ENCODE results near the gene KRTAP2-3. TPM values are rescaled to one million over a fixed set of nuclear protein-coding genes. Genes with fewer than 3 reads are reported as not detected.
"Not testable (repeated sequence)": the region's sequence is repeated elsewhere in the genome, so short reads cannot be mapped to it uniquely, and the experiment has no call there.

KRTAP2-3 gene, protein sequence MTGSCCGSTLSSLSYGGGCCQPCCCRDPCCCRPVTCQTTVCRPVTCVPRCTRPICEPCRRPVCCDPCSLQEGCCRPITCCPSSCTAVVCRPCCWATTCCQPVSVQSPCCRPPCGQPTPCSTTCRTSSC
- not detected in 2 replicates for total RNA-seq

DNA sequence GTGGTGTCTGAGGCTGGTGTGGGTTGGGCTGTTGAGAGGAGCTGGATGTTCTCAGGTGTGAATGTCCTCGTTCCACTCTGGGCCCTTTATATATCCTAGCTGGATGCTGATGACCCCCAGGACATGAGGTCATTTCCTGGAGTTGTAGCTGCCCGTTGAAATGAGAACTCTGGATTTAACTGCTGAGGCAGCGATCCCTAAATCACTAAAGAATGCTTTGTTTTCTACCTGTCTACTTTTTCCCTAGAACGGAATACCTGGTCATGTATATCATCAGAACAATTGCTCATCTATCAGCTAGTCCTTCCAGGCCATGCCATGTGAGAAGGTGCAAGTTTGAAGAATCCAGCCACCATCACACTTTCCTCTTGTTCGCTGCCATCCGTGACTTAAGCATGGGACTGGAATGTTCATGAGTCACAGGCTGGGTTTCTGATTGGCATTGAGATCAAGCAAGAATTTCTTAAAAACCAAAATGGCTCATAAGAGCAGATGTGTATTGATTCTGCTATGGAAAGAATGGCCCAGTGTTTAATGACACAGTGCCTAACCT lies at the start of gene KRTAP2-3:
KRTAP2-3 (minus strand) TSS at position 63 of the 553 bp plus-strand sequence. CDS start 64 bp downstream, outside the sequence.
- H3K4me1 Mint-ChIP-seq (ENCODE audit: low read depth): no peaks in the 10 kb centered on the region
- DNase-seq (ENCODE audit: low spot score): no peak
- peaks cover 21% of the 10 kb centered on the region for H3K27me3 Mint-ChIP-seq (ENCODE audit: insufficient read depth)
- H3K4me3 Mint-ChIP-seq: no peak within 1 kb of the TSS
- intact Hi-C loops (cut with micrococcal nuclease): no loop called here
- no peak within 1 kb of the TSS for H3K27ac Mint-ChIP-seq
- peaks cover 6% of the 10 kb centered on the region for H3K9me3 Mint-ChIP-seq
- H3K36me3 Mint-ChIP-seq (ENCODE audit: low read depth): no peaks in the 10 kb centered on the region

DNA sequence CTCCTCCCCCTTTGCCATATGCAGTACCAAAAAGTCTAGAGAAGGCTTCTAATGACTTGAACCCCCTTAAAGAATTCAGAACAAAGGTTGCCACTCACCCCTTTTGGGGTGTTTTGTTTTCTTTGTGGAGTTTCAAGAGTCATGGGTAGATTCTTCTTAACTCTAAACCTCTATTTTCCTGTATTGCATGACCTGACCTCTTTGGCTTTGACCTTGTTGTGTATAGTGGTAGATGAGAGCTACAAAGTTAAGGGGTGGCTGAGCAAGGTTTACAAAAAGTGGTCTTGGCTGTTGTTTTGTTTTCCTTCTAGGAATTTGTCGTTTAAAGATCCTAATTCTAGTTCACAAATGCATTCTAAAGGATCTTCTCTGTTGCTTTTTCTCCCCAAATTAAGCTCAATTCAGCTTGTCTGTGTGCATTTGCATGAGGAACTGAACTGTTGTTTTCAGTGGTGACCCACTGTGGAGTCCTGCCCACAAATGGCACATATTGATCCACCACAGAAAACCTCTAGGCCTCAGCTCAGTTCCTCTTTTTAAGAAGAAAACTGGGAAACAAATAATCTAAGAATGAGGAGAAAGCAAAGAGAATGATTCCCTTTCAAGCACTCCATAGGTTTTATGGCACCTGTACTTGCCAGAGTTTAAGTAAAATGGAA lies 48.9 kb upstream of the KRTAP2-3 start:
- H3K27ac Mint-ChIP-seq; DNase-seq (ENCODE audit: low spot score); H3K4me3 Mint-ChIP-seq; H3K27me3 Mint-ChIP-seq (ENCODE audit: insufficient read depth); H3K4me1 Mint-ChIP-seq (ENCODE audit: low read depth); intact Hi-C loops (cut with micrococcal nuclease); H3K36me3 Mint-ChIP-seq (ENCODE audit: low read depth): not testable (repeated sequence)
- peaks cover 11% of the 10 kb centered on the region for H3K9me3 Mint-ChIP-seq

DNA sequence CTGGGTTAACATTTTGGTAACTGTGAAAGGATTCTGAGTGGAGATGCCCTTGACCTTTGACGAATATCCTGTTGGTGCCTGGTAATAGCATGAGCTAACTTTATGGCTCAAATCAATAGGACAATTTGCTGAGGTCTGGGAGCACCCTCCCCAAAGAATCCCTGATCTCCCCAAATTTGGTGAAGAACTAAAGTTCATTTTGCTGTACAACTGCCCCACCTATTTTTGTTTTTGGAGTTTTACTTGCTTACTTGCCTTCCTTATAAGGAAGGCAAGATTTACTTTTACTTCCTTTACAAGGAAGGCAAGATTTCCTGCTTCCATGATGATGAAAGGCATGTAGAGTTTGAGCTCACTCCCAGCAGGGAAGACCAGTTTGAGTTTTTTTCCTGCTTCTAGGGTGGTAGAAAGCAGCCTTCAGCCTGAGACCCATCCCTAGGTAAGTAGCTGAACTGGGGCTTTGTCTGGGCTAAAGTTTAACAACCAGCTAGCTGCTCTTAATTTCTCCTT lies 48.1 kb upstream of the KRTAP2-3 start:
- Mint-ChIP-seq H3K4me1 (ENCODE audit: low read depth) (no peaks in the 10 kb centered on the region), H3K36me3 (ENCODE audit: low read depth) (no peaks in the 10 kb centered on the region), H3K9me3 (peaks cover 11% of the 10 kb centered on the region), H3K27ac (no peak overlapping the region), H3K27me3 (ENCODE audit: insufficient read depth) (peaks cover 5% of the 10 kb centered on the region), H3K4me3 (no peak overlapping the region)
- intact Hi-C loops (cut with micrococcal nuclease): loop anchor here (1.0 kb wide), 1 partner anchor 21 kb away; no protein-coding TSS in a partner anchor
- DNase-seq (ENCODE audit: low spot score): no peak

DNA sequence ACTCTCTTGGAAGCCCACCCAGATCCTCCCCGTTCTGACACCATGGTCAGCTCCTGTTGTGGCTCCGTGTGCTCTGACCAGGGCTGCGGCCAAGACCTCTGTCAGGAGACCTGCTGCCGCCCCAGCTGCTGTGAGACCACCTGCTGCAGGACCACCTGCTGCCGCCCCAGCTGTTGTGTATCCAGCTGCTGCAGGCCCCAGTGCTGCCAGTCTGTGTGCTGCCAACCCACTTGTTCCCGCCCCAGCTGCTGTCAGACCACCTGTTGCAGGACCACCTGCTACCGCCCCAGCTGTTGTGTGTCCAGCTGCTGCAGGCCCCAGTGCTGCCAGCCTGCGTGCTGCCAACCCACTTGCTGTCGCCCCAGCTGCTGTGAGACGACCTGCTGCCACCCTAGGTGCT lies 45.4 kb upstream of the KRTAP2-3 start, which contains the start of gene KRTAP4-9:
KRTAP4-9 (plus strand) TSS at position 43 of the 400 bp plus-strand sequence; CDS start at position 43, 0 bp downstream.
- intact Hi-C loops (cut with micrococcal nuclease): not testable (repeated sequence)

DNA sequence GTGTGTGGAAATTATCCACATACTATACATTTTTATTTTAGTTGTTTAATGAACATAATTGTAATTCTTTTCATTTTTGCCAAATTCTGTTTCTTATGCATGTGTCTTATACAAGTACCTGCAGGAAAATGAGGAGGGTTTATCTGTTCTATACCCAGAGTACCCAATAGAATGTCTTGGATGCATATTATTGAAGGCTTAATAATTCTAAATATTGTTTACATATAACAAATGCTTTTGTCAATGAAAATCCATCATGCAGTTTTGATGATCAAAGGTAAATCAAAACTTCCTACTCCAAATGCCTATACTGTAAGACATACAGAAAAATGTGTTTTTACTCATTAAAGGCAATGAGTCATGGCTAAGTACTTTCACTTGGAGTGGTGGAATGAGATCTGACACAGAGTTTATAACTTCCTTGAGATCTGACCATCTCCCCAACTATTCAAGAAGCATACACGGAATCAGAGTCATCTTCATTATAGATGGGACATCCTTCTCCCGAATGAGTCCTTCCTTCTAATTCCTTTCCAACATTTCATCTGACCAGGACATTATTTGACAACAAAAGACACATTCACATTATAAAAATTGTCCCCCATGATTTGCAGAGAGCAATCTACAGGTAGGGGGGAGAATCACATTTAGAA lies 44.6 kb upstream of the KRTAP2-3 start:
- intact Hi-C loops (cut with micrococcal nuclease); H3K4me3 Mint-ChIP-seq; H3K9me3 Mint-ChIP-seq: not testable (repeated sequence)

More for the DNA sequence above, 45.4 kb upstream of the KRTAP2-3 start, which contains the start of gene KRTAP4-9:
- not testable (repeated sequence) for H3K4me1 Mint-ChIP-seq (ENCODE audit: low read depth); H3K9me3 Mint-ChIP-seq; H3K27me3 Mint-ChIP-seq (ENCODE audit: insufficient read depth); H3K4me3 Mint-ChIP-seq; H3K27ac Mint-ChIP-seq; H3K36me3 Mint-ChIP-seq (ENCODE audit: low read depth); DNase-seq (ENCODE audit: low spot score)

DNA sequence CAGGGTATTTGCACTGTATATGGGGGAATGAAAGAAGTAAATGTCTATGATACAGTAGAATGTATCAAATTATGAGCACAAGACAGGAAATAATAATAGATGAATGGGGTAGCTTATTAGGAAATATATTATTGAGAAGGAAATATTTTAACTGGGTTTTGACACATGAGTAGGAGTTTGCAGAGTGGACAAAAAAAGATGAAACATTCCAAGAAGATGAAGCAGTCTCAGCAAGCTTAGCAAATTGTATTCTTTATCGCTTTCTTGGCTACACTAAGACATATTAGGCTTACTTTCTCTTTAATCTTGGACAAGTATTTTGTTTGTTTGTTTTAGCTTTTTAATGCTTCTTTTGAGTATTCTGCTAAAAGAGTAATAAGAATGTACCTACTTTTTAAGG lies 44.0 kb upstream of the KRTAP2-3 start:
- intact Hi-C loops (cut with micrococcal nuclease): no loop called here
- no peaks in the 10 kb centered on the region for H3K4me1 Mint-ChIP-seq (ENCODE audit: low read depth)
- no peak for DNase-seq (ENCODE audit: low spot score)
- H3K36me3 Mint-ChIP-seq (ENCODE audit: low read depth): no peaks in the 10 kb centered on the region
- H3K4me3 Mint-ChIP-seq: no peak overlapping the region
- peaks cover 6% of the 10 kb centered on the region for H3K27me3 Mint-ChIP-seq (ENCODE audit: insufficient read depth)
- peak overlapping the region; percentile 44 for H3K27ac Mint-ChIP-seq
- H3K9me3 Mint-ChIP-seq: no peaks in the 10 kb centered on the region

More for the DNA sequence above, 44.6 kb upstream of the KRTAP2-3 start:
- H3K4me1 Mint-ChIP-seq (ENCODE audit: low read depth); H3K27me3 Mint-ChIP-seq (ENCODE audit: insufficient read depth); DNase-seq (ENCODE audit: low spot score); H3K27ac Mint-ChIP-seq; H3K36me3 Mint-ChIP-seq (ENCODE audit: low read depth): not testable (repeated sequence)

DNA sequence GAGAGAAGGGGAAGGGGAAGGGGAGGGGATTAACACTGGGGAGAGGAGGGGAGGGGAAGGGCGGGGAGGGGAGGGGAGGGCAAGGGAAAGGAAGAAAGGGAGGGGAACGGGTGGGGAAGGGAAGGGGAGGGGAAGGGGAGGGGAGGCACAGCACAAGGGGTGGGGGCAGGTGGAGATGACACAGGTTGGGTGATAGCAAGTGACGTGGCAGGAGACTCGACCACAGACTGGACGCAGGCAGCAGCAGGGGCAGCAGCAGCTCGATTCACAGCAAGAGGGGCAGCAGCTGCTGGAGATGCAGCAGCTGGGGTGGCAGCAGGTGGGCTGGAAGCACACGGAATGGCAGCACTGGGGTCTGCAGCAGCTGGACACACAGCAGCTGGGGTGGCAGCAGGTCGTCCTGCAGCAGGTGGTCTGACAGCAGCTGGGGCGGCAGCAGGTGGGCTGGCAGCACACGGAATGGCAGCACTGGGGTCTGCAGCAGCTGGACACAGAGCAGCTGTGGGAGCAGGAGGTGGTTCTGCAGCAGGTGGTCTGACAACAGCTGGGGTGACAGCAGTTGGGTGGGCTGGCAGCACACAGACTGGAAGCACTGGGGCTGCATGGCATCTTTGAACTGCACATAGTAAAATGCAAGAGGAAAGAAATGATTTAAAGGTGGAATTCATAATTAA lies 41.8 kb upstream of the KRTAP2-3 start, which contains the start of gene KRTAP4-16:
KRTAP4-16 (minus strand) TSS at position 624 of the 674 bp plus-strand sequence; CDS start at position 624, 0 bp downstream.
- DNase-seq (ENCODE audit: low spot score): no peak
- intact Hi-C loops (cut with micrococcal nuclease): no loop called here
- no peaks in the 10 kb centered on the region for H3K4me1 Mint-ChIP-seq (ENCODE audit: low read depth)
- H3K4me3 Mint-ChIP-seq: no peak within 1 kb of the TSS
- H3K36me3 Mint-ChIP-seq (ENCODE audit: low read depth): no peaks in the 10 kb centered on the region
- H3K9me3 Mint-ChIP-seq: no peaks in the 10 kb centered on the region
- H3K27ac Mint-ChIP-seq: no peak within 1 kb of the TSS
- H3K27me3 Mint-ChIP-seq (ENCODE audit: insufficient read depth): peaks cover 6% of the 10 kb centered on the region

DNA sequence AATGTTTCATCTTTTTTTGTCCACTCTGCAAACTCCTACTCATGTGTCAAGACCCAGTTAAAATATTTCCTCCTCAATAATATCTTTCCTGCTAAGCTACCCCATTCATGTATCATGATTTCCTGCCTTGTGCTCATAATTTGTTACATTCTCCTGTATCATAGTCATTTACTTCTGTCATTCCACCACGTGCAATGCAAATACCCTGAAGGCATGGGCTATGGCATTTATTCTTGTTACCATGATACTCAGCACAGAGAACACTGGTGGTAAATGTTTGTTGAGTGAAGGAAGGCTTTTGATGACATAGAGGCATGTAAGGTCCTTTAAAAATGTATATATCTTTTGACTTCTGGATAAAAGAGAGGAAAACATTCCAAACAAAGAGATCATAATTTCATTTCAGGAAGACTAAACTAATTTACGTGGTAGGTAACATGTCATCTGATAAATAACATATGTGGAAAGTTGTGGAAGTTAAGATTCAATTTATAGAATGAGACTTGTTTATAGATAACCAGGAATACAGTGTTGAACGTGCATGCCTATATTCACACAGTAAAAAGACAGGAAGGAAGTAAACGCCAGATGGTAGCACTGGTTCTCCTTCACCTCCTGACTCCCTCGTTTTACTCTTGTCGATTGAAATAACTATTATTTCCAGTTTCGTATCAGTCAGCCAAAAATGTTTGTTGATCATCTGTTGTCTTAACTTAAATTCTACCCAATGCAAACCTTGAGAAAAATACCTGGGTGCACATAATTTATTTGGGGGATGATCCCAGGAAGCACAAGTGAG lies 40.0 kb upstream of the KRTAP2-3 start:
- H3K36me3 Mint-ChIP-seq (ENCODE audit: low read depth); H3K27ac Mint-ChIP-seq; intact Hi-C loops (cut with micrococcal nuclease); H3K9me3 Mint-ChIP-seq; H3K4me3 Mint-ChIP-seq; H3K4me1 Mint-ChIP-seq (ENCODE audit: low read depth); H3K27me3 Mint-ChIP-seq (ENCODE audit: insufficient read depth); DNase-seq (ENCODE audit: low spot score): not testable (repeated sequence)

DNA sequence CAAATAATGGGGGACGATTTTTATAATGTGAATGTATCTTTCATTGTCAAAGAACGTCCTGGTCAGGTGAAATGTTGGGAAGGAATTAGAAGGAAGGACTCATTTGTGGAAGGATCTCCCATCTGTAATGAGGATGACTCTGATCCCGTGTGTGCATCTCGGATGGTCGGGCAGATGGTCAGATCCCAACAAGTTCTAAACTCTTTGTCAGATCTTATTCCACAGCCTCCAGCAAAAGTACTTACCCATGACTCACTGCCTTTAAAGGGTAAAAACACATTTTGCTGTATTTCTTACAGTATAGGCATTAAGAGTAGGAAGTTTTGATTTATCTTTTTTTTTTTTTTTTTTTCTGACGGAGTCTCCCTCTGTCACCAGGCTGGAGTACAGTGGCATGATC lies 38.6 kb upstream of the KRTAP2-3 start:
- Mint-ChIP-seq H3K27ac (no peak overlapping the region), H3K4me3 (no peak overlapping the region), H3K36me3 (ENCODE audit: low read depth) (no peaks in the 10 kb centered on the region), H3K9me3 (no peaks in the 10 kb centered on the region), H3K27me3 (ENCODE audit: insufficient read depth) (peaks cover 7% of the 10 kb centered on the region), H3K4me1 (ENCODE audit: low read depth) (no peaks in the 10 kb centered on the region)
- no peak for DNase-seq (ENCODE audit: low spot score)
- intact Hi-C loops (cut with micrococcal nuclease): no loop called here

DNA sequence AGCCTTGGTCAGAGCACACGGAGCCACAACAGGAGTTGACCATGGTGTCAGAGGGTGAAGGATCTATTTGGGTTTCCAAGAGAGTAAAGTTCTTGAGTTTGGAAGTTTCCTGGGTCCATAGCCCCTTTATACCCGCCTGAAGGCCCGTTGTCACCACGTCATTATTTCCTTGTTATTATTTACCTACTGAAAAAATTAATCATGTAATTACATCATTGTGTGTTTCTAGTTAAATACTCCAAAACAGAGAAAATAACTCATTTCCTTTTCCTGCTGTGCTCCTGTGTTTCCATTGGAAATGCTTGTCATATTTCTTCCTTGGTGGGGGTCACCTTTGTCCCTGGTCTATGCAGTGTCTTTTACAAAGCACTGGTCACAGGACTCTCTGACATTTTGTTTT lies 38.1 kb upstream of the KRTAP2-3 start, which contains the start of gene KRTAP4-8:
KRTAP4-8 (minus strand) TSS at position 101 of the 400 bp plus-strand sequence; CDS start at position 43, 58 bp downstream.
- no peak within 1 kb of the TSS for H3K4me3 Mint-ChIP-seq
- no peaks in the 10 kb centered on the region for H3K4me1 Mint-ChIP-seq (ENCODE audit: low read depth)
- intact Hi-C loops (cut with micrococcal nuclease): no loop called here
- DNase-seq (ENCODE audit: low spot score): no peak
- H3K9me3 Mint-ChIP-seq: no peaks in the 10 kb centered on the region
- H3K27ac Mint-ChIP-seq: no peak within 1 kb of the TSS
- no peaks in the 10 kb centered on the region for H3K36me3 Mint-ChIP-seq (ENCODE audit: low read depth)
- peaks cover 7% of the 10 kb centered on the region for H3K27me3 Mint-ChIP-seq (ENCODE audit: insufficient read depth)

DNA sequence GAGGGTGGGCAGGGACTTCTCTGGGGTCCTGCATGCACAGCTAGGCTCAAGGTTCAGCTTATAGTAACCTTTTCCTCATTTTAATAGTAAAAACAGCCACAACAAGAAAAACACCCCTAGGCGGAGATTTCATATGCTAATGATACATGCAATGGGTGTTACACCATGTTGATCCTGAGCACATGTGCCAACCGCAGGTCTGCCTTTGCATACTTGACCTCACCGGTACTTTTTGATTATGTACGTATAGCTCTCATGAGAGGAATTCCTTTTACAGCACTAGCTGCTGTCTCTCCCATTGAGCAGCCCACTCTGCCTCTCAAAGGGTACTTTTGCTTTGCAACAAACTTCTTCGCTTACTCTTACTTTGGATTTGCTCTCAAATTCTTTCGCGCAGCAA lies 36.1 kb upstream of the KRTAP2-3 start:
- intact Hi-C loops (cut with micrococcal nuclease): no loop called here
- no peak overlapping the region for H3K27ac Mint-ChIP-seq

More for the DNA sequence above, 36.1 kb upstream of the KRTAP2-3 start:
- H3K9me3 Mint-ChIP-seq: no peaks in the 10 kb centered on the region
- H3K36me3 Mint-ChIP-seq (ENCODE audit: low read depth): no peaks in the 10 kb centered on the region
- H3K27me3 Mint-ChIP-seq (ENCODE audit: insufficient read depth): peaks cover 9% of the 10 kb centered on the region
- no peak overlapping the region for H3K4me3 Mint-ChIP-seq
- H3K4me1 Mint-ChIP-seq (ENCODE audit: low read depth): no peaks in the 10 kb centered on the region
- DNase-seq (ENCODE audit: low spot score): no peak

All from activated T-helper 1 cell treated with anti-CD3 and anti-CD28 coated beads, Interleukin-12 subunit alpha, Interleukin-12 subunit beta, Interleukin-2, Interleukin-4 antibody, amounts not matched to agents 30 ng/mL and 10 ng/mL and 1 ng/mL, durations not matched to agents 14 hours and 24 hours and 36 hours (primary cell).